Loucy (cell line): ENCODE measurements around the gene RAB8B.
A peak's percentile ranks its signal among the peaks of the same experiment; 100 is the strongest.

ENCODE experiments used
- H2AFZ ChIP-seq: fragments of 200-600 bp; sonication (generic); 2 replicates; pipeline ENCODE4 v1.6.0; 2016; ENCODE audit warnings: antibody characterized with exemption, mild to moderate bottlenecking, low read length, moderate library complexity
- H3F3A ChIP-seq: fragments of 200-600 bp; 2 replicates; pipeline ENCODE4 v1.6.0; 2016; ENCODE audit warnings: antibody characterized with exemption, low read depth, mild to moderate bottlenecking
- H3K27me3 ChIP-seq: fragments of 200-600 bp; sonication (generic); 2 replicates; pipeline ENCODE4 v1.6.1; 2014; ENCODE audit warnings: low read length, mild to moderate bottlenecking; ENCODE audit not compliant: insufficient read depth, poor library complexity, severe bottlenecking
- H3K36me3 ChIP-seq: fragments of 200-600 bp; sonication (generic); 2 replicates; pipeline ENCODE4 v1.6.1; 2016; ENCODE audit warnings: low read length; ENCODE audit not compliant: insufficient read depth
- H3K4me1 ChIP-seq: fragments of 200-600 bp; sonication (generic); 2 replicates; pipeline ENCODE4 v1.5.1; 2014; ENCODE audit warnings: low read length, mild to moderate bottlenecking; ENCODE audit not compliant: insufficient read depth, poor library complexity, severe bottlenecking
- H3K4me2 ChIP-seq: fragments of 200-600 bp; sonication (generic); 2 replicates; pipeline ENCODE4 v1.6.0; 2014; ENCODE audit warnings: antibody characterized with exemption, low read length, low read depth, mild to moderate bottlenecking; ENCODE audit not compliant: poor library complexity, severe bottlenecking
- H3K4me3 ChIP-seq: fragments of 200-600 bp; sonication (generic); 2 replicates; pipeline ENCODE4 v1.5.1; 2014; ENCODE audit warnings: low read length, mild to moderate bottlenecking, mixed read lengths; ENCODE audit not compliant: poor library complexity, severe bottlenecking
- H3K79me2 ChIP-seq: fragments of 200-600 bp; sonication (generic); 2 replicates; pipeline ENCODE4 v1.6.1; 2014; ENCODE audit warnings: low read length; ENCODE audit not compliant: insufficient read depth
- H3K9ac ChIP-seq: fragments of 200-600 bp; sonication (generic); 2 replicates; pipeline ENCODE4 v1.6.0; 2014; ENCODE audit warnings: mild to moderate bottlenecking, low read depth, low read length, moderate library complexity; ENCODE audit not compliant: poor library complexity, severe bottlenecking
- H3K9me2 ChIP-seq: fragments of 200-600 bp; sonication (generic); replicated peaks from 2 replicates; pipeline ENCODE4 v1.6.1; 2016; ENCODE audit warnings: low read depth, low read length, mixed read lengths
- H3K9me3 ChIP-seq: fragments of 200-600 bp; sonication (generic); 2 replicates; pipeline ENCODE4 v1.6.1; 2014; ENCODE audit warnings: mild to moderate bottlenecking, antibody characterized with exemption, low read length, low read depth; ENCODE audit not compliant: insufficient read depth
- H4K20me1 ChIP-seq: fragments of 200-600 bp; sonication (generic); 2 replicates; pipeline ENCODE4 v1.6.0; 2014; ENCODE audit warnings: antibody characterized with exemption, low read length, mild to moderate bottlenecking; ENCODE audit not compliant: insufficient read depth, poor library complexity, severe bottlenecking
- CTCF ChIP-seq: fragments of 200-600 bp; sonication (generic); conservative IDR thresholded peaks from 2 replicates; pipeline ENCODE4 v1.5.1; 2014; ENCODE audit warnings: mild to moderate bottlenecking, antibody characterized with exemption, low read length
- EZH2phosphoT487 ChIP-seq: fragments of 200-600 bp; IDR thresholded peaks from 2 replicates; pipeline ENCODE4 v1.6.1; 2018; ENCODE audit warnings: antibody characterized with exemption, mild to moderate bottlenecking, moderate library complexity, borderline replicate concordance

RAB8B gene

GRCh38 chr15:63156086-63156710 is 33.2 kb upstream of the RAB8B start:
- Histone ChIP-seq H3K4me3 (peak overlapping the region; percentile 89), H3K4me1 (peaks cover 16% of the 10 kb centered on the region), H3F3A (no peaks in the 10 kb centered on the region), H3K9me3 (no peaks in the 10 kb centered on the region), H3K4me2 (peak overlapping the region; percentile 89), H2AFZ (peak overlapping the region; percentile 61; the same call in 1 of the 2 replicates), H4K20me1 (peaks cover 9% of the 10 kb centered on the region), H3K9ac (peak overlapping the region; percentile 97), H3K9me2 (no peaks in the 10 kb centered on the region), H3K79me2 (peaks cover 24% of the 10 kb centered on the region), H3K36me3 (peaks cover 6% of the 10 kb centered on the region), H3K27me3 (peaks cover 6% of the 10 kb centered on the region)
- TF ChIP-seq CTCF = peak; percentile 14; the same call in 1 of the 2 replicates
- TF ChIP-seq EZH2phosphoT487 = no peak

DNA sequence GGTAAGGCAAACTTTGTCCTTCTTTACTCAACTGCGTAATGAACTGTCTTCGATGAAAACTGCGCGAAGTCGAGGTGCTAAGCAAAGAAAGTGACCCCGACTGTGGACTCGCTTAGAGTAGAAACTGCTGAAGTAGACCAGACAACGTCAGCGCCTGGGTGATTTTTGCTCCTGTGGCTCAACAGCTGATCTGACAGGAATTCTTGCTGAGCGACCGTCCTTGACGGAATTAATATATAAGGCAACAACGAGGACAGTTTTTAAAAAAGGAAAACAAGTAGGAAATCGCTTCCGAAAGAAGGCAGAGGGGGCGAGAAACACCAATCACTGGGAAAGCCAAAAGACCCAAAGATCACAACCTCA is 32.7 kb upstream of the RAB8B start:
- H3K9ac ChIP-seq = peak overlapping the region; percentile 97
- H3K4me1 ChIP-seq = peaks cover 16% of the 10 kb centered on the region
- H2AFZ ChIP-seq = peak overlapping the region; percentile 61; the same call in 1 of the 2 replicates
- peak overlapping the region; percentile 89 for H3K4me2 ChIP-seq
- peaks cover 9% of the 10 kb centered on the region for H4K20me1 ChIP-seq
- peaks cover 6% of the 10 kb centered on the region for H3K27me3 ChIP-seq
- no peaks in the 10 kb centered on the region for H3K9me3 ChIP-seq
- peaks cover 6% of the 10 kb centered on the region for H3K36me3 ChIP-seq
- peak overlapping the region; percentile 89 for H3K4me3 ChIP-seq
- TF ChIP-seq CTCF = no peak
- no peak for TF ChIP-seq EZH2phosphoT487
- H3K9me2 ChIP-seq = no peaks in the 10 kb centered on the region
- H3F3A ChIP-seq = no peaks in the 10 kb centered on the region
- peaks cover 24% of the 10 kb centered on the region for H3K79me2 ChIP-seq

GRCh38 chr15:63157118-63157843 is 32.1 kb upstream of the RAB8B start, which contains the start of gene RPS27L:
TSS of gene RPS27L (minus strand) at chr15:63157477. CDS start at chr15:63157405, 72 bp downstream.
- peak within 1 kb of the TSS; percentile 89 for H3K4me3 ChIP-seq
- peak within 1 kb of the TSS; percentile 97 for H3K9ac ChIP-seq
- H3K9me2 ChIP-seq = no peaks in the 10 kb centered on the region
- peak within 1 kb of the TSS; percentile 89 for H3K4me2 ChIP-seq
- no peaks in the 10 kb centered on the region for H3F3A ChIP-seq
- no peak for TF ChIP-seq EZH2phosphoT487
- peaks cover 6% of the 10 kb centered on the region for H3K27me3 ChIP-seq
- peaks cover 16% of the 10 kb centered on the region for H3K4me1 ChIP-seq
- peaks cover 6% of the 10 kb centered on the region for H3K36me3 ChIP-seq
- H2AFZ ChIP-seq = peak within 1 kb of the TSS; percentile 61
- H4K20me1 ChIP-seq = peaks cover 9% of the 10 kb centered on the region
- no peaks in the 10 kb centered on the region for H3K9me3 ChIP-seq
- peaks cover 24% of the 10 kb centered on the region for H3K79me2 ChIP-seq
